HG02870 (cell line): Measurements from ENCODE around the gene DIP2A.

Experiments
- ATAC-seq: cut with Tn5 transposase; IDR thresholded peaks from one replicate; pipeline ENCODE4 v1.9.1; 2021; ENCODE audit warnings: mild to moderate bottlenecking, moderate library complexity; ENCODE audit not compliant: unreplicated experiment

Gene DIP2A

GRCh38 chr21:46480466-46480865 is 21.8 kb downstream of the DIP2A start:
- no peak for ATAC-seq

GRCh38 chr21:46482225-46482845 is 23.6 kb downstream of the DIP2A start:
- no peak for ATAC-seq

GRCh38 chr21:46482846-46483231 is 24.1 kb downstream of the DIP2A start:
- no peak for ATAC-seq

GRCh38 chr21:46483300-46484295 is 24.9 kb downstream of the DIP2A start:
- ATAC-seq = no peak

DNA sequence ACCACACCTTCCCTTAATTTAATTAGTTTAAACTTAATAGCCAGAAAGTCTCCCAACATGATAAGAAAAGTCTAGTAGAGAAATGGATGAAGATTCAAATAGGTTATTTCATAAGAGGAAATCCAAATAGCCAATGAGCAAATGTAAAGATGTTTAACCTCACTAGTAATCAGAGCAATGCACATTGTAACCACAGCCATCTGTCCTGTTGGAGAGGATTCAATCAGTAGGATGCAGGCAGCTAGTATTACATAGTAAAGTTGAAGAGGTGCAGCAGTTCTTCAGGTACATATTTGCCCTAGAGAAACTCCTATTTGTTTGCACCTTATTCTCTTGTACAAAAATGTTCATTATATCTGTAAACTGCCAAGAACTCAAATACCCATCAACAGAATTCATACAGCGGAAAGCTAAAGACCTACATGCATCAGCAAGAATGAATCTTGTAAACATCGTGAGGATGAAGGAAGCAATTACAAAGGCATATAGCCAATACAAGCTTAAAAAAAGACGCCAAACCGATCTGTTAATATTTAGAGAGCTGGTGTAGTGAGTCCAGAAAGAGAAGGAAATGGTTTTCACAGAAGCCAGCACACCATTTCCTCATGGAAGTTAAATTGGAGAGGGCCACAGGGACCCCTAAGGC is 27.9 kb downstream of the DIP2A start:
- no peak for ATAC-seq

GRCh38 chr21:46489162-46489663 is 30.5 kb downstream of the DIP2A start:
- no peak for ATAC-seq

GRCh38 chr21:46489800-46490199 is 31.1 kb downstream of the DIP2A start:
- ATAC-seq = no peak

- ATAC-seq = no peak
These were observed 32.9 kb downstream of the DIP2A start for GRCh38 chr21:46491553-46491952.

- no peak for ATAC-seq
These were observed 34.2 kb downstream of the DIP2A start for GRCh38 chr21:46492851-46493250.

DNA sequence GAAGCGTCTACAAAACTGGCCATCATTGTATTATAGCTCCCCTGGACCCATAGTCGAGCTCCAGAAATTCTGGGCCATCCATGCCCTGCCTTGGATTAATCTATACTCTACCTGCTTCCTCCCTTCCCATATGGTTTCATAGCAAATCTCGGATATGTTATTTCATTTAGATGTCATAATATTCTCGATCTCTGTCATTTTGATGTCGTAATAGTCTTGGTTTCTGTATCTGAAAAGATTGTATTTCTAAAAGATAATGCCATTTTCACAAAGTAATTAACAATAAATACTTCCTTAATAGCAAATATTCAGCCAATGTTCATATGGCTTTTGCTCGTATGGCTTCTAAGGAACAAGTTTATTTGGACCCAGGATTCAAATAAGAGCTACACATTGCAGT is 35.1 kb downstream of the DIP2A start:
- no peak for ATAC-seq

DNA sequence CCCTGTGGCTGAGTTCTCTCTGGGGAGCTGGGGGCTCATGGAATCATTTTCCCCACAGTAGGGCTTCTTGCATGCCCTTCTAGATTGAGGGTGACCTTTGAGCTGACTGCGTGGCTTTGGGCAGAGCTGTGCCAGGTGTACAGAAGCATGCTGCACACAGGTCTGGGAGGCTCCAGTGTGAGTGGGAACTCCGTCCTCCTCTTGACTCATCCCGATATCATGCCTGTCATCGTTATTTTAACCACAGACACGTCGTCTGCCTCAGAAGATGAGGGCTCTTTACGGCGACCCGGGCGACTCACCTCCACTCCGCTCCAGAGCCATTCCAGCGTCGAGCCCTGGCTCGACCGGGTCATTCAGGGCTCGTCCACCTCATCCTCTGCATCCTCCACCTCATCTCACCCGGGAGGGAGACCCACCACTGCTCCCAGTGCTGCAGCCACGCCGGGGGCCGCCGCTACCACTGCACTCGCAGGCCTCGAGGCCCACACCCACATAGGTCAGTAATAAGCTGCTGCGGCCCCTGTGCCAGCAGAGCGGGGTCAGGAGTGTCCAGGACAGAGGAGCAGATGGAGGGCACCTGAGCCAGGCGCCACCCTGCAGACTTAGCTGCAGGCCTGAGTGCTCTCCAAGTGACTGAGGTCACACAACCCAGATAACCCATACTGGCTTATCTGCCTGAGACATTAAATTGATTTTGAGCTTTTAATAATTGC is 39.8 kb downstream of the DIP2A start:
- no peak for ATAC-seq

DNA sequence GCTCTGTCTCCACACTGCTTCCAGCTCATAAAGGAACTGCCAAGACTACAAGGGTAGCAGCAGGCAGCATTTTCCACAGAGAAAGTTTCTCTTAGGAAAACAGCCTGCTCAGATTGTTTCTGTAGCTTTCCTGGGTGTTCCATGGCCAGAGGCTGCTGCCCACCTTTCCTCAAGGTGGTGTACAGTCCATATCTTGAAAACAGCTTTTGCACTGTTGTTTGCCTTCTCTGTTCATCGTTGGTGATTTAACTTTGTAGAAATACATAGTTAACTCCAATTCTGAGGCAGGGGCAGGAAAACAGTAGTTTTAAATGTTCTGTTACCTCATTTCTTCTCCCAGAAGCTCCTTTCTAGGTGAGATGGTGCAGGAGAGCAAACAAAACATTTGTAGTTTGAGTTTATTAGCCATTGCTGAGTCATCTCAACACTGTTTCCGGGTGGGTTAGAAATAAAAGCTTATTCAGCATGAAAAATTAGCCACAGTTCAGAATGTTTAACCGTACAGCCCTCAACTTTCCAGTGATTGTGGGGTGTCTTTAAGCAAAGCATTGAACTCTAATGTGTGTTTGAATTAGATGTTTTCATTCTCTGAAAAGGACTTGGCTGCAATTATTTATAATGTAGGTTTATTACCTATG is 41.7 kb downstream of the DIP2A start:
- no peak for ATAC-seq

GRCh38 chr21:46503922-46504550 is 45.3 kb downstream of the DIP2A start:
- ATAC-seq = peak; percentile 46

- ATAC-seq = no peak
These were observed 46.0 kb downstream of the DIP2A start for GRCh38 chr21:46504666-46505065.

GRCh38 chr21:46507562-46507961 is 48.9 kb downstream of the DIP2A start:
- ATAC-seq = no peak

DNA sequence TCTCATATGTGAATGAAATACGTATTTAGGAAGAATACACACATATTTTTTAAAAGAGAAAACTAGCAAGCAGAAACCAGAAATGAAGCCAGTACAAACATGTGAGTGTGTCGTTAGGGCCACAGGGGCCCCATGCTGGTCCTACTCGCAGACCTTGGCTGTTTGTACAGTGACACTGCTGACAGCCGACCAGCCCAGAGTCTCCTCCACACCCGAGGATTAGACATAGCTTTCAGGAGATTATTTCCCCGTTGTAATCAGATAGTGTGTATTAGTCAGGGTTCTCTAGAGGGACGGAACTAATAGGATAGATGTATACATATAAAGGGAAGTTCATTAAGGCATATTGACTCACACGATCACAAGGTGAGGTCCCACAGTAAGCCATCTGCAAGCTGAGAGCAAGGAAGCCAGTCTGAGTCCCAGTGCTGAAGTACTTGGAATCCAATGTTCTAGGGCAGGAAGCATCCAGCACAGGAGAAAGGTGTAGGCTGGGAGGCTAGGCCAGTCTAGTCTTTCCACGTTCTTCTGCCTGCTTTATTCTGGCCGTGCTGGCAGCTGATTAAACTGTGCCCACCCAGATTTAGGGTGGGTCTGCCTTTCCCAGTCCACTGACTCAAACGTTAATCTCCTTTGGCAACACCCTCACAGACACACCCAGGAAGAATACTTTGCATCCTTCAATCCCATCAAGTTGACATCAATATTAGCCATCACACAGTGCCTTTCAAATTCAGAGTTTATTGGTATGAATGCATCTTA is 51.2 kb downstream of the DIP2A start:
- ATAC-seq = no peak

DNA sequence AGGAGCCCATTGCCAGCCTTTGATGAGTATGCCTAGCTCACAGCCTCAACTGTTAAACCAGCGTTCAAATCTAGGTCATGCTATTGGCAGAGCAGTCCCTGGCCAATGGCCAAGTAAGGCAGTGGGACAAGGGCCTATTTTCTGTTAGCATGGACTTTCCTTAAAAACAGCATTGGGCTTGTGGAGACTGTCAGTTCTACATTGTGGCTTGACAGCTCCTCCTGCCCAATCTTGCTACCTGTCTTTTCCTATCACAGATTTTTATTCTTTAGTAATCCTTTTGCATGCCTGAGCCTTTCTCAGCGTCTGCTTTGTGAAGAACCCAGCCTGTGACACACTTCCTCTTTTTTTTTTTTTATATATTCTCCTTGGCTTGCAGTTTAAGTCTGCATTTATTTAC is 56.4 kb downstream of the DIP2A start:
- ATAC-seq = no peak

DNA sequence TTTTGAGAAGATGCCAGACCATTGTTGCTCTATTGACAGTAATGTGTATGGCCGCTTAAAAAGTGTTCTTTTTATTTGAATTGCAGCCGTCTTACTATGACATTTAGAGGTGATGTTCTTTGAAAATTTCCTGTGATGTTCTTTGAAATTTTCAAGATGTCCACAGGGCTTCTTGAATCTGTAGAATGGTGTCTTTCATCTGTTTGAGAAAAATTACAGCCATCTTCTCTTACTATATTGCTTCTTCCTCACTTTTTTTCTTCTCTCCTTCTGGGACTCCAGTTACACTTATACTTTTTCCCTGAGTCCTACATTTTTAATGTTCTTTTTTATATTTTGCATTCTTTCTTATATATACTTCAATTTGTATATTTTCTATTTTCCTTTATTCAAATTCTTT is 57.4 kb downstream of the DIP2A start:
- ATAC-seq = no peak

DNA sequence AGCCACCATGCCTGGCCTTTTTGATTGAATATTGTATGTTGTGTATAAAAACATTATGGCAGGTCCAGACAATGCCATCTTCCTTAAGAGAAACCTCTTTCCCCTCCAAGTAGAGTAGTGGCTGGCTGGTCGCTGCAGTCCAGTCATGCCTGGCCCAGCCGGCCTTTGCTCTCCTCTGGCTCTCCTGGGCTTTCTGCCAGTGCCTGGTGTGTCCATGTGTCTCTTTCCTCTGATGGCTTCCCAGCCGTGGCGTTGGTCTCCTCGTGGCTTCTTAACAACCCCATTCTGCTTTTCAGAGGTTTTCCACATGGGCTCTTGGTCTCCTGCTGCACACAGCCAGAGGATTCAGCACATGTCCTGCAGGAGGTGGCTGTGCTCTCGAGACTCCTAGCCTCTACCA is 58.7 kb downstream of the DIP2A start:
- ATAC-seq = no peak
